ENCODE results near the gene STYXL2. TPM values are rescaled to one million over a fixed set of nuclear protein-coding genes. Genes with fewer than 3 reads are reported as not detected.

STYXL2 gene
- not detected for total RNA-seq

- Mint-ChIP-seq H3K36me3 (ENCODE audit: low read depth) (no peaks in the 10 kb centered on the region), H3K27ac (no peak within 1 kb of the TSS), H3K4me1 (peaks cover 11% of the 10 kb centered on the region), H3K27me3 (peaks cover 2% of the 10 kb centered on the region), H3K4me3 (no peak within 1 kb of the TSS), H3K9me3 (peaks cover 3% of the 10 kb centered on the region)
- CTCF ChIA-PET = no interaction called here
- POLR2A ChIA-PET = no interaction called here
- no peak for DNase-seq
Observed at GRCh38 chr1:167093846-167094516, at the start of gene STYXL2. Gene STYXL2 (plus strand): TSS chr1:167094075. CDS start chr1:167094850, 775 bp downstream.

DNA sequence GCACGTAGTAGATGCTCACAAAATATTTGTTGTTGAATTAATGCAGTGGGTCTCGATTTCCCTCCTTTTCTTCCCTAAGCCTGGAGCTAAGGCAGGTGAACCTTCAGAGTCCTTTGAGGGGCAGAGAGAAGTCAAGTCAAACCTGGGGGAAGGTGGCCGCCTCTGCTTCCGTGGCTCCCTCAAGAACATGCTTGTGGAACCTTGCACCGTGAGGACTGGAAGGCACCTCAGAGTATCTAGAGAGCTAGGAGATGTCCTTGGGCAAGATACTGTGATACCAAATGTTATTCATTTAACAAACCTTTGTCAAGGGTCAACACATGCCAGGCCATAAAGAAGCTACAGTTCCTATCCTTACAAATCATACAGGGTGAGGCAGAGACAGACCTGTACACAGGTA, 42.0 kb upstream of the STYXL2 start:
- ChIA-PET POLR2A (no interaction called here), CTCF (interaction anchor here (0.7 to 17.9 kb wide), 3 partner anchors 9 to 168 kb away, joined by 3 to 722 read pairs (median 5); no protein-coding TSS in a partner anchor)
- Mint-ChIP-seq H3K27ac (no peak overlapping the region), H3K36me3 (ENCODE audit: low read depth) (no peaks in the 10 kb centered on the region), H3K4me3 (no peak overlapping the region), H3K4me1 (peaks cover 2% of the 10 kb centered on the region), H3K27me3 (peaks cover 5% of the 10 kb centered on the region), H3K9me3 (no peaks in the 10 kb centered on the region)
- DNase-seq = no peak

- ChIA-PET POLR2A (no interaction called here), CTCF (interaction anchor here (17.9 kb wide), 1 partner anchor 142 kb away, joined by 722 read pairs; no protein-coding TSS in a partner anchor)
- no peak for DNase-seq
- Mint-ChIP-seq H3K27ac (no peak overlapping the region), H3K36me3 (ENCODE audit: low read depth) (no peaks in the 10 kb centered on the region), H3K4me1 (peaks cover 2% of the 10 kb centered on the region), H3K4me3 (no peak overlapping the region), H3K27me3 (peaks cover 4% of the 10 kb centered on the region), H3K9me3 (no peaks in the 10 kb centered on the region)
Observed at GRCh38 chr1:167052389-167052788, 41.5 kb upstream of the STYXL2 start.

DNA sequence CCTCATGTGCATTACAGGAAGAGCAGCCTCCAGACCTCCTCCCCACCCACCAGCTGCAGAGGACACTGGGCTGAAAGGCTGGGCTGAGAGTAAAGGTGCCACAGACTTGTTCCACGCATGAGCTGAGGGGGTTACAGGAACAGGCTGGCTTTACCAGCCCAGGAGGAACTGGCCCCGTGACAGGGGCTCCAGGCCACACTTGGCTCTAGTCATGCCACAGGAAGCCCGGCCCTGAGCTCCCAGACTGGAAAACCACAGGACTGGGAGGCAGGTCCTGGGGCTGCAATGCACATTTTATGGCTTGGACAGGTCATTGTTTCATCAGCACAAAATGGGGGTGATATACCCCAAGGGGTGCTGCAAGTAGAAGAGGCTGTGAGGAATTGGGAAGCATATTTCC, 39.3 kb upstream of the STYXL2 start:
- H3K9me3 Mint-ChIP-seq = no peaks in the 10 kb centered on the region
- H3K27ac Mint-ChIP-seq = no peak overlapping the region
- H3K4me3 Mint-ChIP-seq = no peak overlapping the region
- CTCF ChIA-PET = interaction anchor here (17.9 kb wide), 1 partner anchor 145 kb away, joined by 722 read pairs; no protein-coding TSS in a partner anchor
- POLR2A ChIA-PET = interaction anchor here (0.6 to 0.9 kb wide), 2 partner anchors 11 to 165 kb away, joined by 3 to 4 read pairs; no protein-coding TSS in a partner anchor
- H3K27me3 Mint-ChIP-seq = no peaks in the 10 kb centered on the region
- DNase-seq = no peak
- no peaks in the 10 kb centered on the region for H3K36me3 Mint-ChIP-seq (ENCODE audit: low read depth)
- H3K4me1 Mint-ChIP-seq = peaks cover 12% of the 10 kb centered on the region

- no peak for DNase-seq
- Mint-ChIP-seq H3K4me3 (no peak overlapping the region), H3K27me3 (no peaks in the 10 kb centered on the region), H3K36me3 (ENCODE audit: low read depth) (no peaks in the 10 kb centered on the region), H3K27ac (no peak overlapping the region), H3K4me1 (peaks cover 14% of the 10 kb centered on the region), H3K9me3 (no peaks in the 10 kb centered on the region)
- CTCF ChIA-PET = interaction anchor here (0.9 to 17.9 kb wide), 2 partner anchors 145 to 171 kb away, joined by 3 to 722 read pairs; no protein-coding TSS in a partner anchor
- POLR2A ChIA-PET = interaction anchor here (0.6 kb wide), 1 partner anchor 165 kb away, joined by 3 read pairs; no protein-coding TSS in a partner anchor
Observed at GRCh38 chr1:167054946-167055630, 38.8 kb upstream of the STYXL2 start.

DNA sequence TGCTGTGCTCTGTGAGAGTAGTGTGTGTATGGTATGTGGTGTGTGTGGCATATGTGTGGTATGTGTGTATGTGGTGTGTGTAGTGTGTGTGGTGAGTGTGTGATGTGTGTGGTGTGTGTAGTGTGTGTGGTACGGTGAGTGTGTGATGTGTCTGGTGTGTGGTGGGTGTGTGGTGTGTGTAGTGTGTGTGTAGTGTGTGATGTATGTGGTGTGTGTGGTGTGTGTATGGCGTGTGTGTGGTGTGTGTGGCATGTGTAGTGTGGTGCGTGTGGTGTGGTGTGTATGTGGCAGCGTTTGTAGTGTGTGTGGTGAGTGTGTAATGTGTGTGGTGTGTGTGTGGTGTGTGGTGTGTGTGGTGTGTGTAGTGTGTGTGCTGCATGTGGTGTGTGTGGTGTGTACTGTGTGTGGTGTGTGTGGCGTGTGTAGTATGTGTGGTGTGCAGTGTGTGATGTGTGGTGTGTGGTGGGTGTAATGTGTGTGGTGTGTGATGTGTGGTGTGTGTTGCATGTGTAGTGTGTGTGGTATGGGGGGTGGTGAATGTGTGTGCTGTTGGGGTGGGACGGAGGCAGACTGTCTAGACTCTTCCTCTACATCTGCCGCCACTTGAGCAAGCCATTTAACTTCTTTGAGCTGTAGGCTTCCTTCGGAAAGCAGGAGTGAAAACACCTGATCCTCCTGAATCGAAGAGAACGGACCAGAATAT, 37.2 kb upstream of the STYXL2 start:
- DNase-seq = no peak
- ChIA-PET CTCF (interaction anchor here (0.6 to 17.9 kb wide), 15 partner anchors 9 to 286 kb away, joined by 3 to 722 read pairs (median 5); partner anchors contain the start of genes POGK, POU2F1 and TADA1), POLR2A (interaction anchor here (5.1 kb wide), 1 partner anchor 147 kb away, joined by 47 read pairs; no protein-coding TSS in a partner anchor)
- Mint-ChIP-seq H3K27me3 (peaks cover 2% of the 10 kb centered on the region), H3K36me3 (ENCODE audit: low read depth) (no peaks in the 10 kb centered on the region), H3K9me3 (no peaks in the 10 kb centered on the region), H3K27ac (no peak overlapping the region), H3K4me3 (no peak overlapping the region), H3K4me1 (peaks cover 14% of the 10 kb centered on the region)

DNA sequence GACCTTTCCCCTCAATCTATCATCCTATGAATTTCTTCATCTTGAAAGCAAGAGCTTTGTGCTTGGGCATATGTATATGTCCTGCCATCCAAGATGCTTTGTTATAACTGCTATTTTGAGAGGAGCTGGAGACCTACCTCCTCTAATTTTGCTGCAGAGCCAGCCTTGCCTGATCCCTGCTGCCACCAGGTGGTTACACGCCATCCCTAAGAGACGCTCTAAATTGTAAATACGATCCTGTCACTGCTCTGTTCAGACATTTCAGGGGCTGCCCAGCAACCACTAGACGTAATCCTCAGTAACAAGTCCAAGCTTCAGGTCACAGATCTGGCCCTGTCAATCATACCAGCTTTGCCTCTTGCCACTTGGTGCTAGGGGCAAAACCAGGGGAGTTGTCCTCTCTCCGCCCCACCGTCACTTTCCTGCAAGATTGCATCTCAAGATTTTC, 36.6 kb upstream of the STYXL2 start:
- ChIA-PET POLR2A (interaction anchor here (5.1 kb wide), 1 partner anchor 148 kb away, joined by 47 read pairs; no protein-coding TSS in a partner anchor), CTCF (interaction anchor here (0.6 to 17.9 kb wide), 17 partner anchors 10 to 286 kb away, joined by 3 to 722 read pairs (median 4); partner anchors contain the start of genes POGK, POU2F1 and TADA1)
- Mint-ChIP-seq H3K27ac (no peak overlapping the region), H3K36me3 (ENCODE audit: low read depth) (no peaks in the 10 kb centered on the region), H3K4me1 (peaks cover 14% of the 10 kb centered on the region), H3K27me3 (peaks cover 2% of the 10 kb centered on the region), H3K4me3 (no peak overlapping the region), H3K9me3 (no peaks in the 10 kb centered on the region)
- peak; percentile 54 for DNase-seq

DNA sequence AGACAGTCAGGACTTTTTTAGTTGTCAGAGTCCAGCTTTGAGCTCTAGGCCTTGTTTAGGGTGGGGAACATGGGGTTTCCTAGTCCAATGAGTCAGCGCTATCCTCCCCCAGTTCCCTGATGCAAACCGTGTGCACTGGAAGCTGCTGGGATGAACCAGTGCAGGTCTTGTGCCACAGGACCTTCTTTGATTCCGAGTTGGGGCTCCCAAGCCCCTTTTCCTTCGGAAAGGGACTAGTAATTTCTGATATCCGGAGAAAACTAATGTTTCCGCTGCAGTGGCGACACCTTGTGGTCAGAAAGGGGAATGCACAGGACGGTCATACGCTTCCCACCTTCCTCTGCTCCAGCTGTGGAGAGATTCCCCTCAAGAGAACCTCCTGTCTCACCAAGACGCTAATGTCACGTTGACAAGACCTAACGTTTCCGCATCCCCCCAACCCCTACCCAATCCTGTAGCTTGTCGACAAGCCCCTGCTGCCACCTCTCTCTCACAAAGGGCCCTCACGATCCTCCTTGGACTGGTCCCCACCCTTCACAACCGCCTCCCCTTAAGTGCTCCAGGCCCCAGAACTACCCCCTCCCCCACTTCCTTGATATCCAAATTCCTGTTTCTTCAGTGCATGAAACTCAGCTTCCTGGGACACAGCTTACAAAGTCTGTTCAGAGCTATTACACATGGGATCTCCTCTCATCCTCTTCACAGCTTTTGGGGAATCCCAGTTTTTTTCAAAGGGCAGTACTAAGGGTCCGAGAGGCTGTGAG, 34.6 kb upstream of the STYXL2 start:
- ChIA-PET POLR2A (interaction anchor here (0.9 to 5.1 kb wide), 6 partner anchors 15 to 183 kb away, joined by 4 to 47 read pairs (median 5); partner anchors contain the start of gene TADA1), CTCF (interaction anchor here (0.5 to 17.9 kb wide), 59 partner anchors 8 to 712 kb away, joined by 3 to 722 read pairs (median 4); partner anchors contain the start of genes CREG1, POGK, POU2F1 and TADA1)
- DNase-seq = peak; percentile 79
- Mint-ChIP-seq H3K4me1 (peaks cover 14% of the 10 kb centered on the region), H3K27ac (peak overlapping the region; percentile 22), H3K36me3 (ENCODE audit: low read depth) (no peaks in the 10 kb centered on the region), H3K4me3 (no peak overlapping the region), H3K9me3 (no peaks in the 10 kb centered on the region), H3K27me3 (peaks cover 2% of the 10 kb centered on the region)

DNA sequence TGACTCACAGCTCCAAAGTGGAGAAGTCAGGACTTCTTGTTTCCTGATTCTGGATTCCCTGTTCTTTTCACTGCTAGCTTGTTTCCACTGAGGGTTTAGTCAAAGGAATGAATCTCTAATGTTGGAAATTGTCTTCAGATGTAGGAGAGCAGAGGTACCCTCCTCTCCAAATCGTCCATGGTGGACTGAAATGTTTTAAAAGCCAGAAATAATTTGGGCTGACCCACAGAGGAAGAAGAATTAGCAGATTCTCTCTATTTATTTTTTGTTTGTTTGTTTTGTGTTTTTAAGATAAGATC, 34.1 kb upstream of the STYXL2 start:
- no peak for DNase-seq
- ChIA-PET CTCF (interaction anchor here (0.6 to 17.9 kb wide), 36 partner anchors 9 to 574 kb away, joined by 3 to 722 read pairs (median 5); partner anchors contain the start of genes POGK, POU2F1 and TADA1), POLR2A (interaction anchor here (1.3 to 5.1 kb wide), 4 partner anchors 15 to 183 kb away, joined by 3 to 47 read pairs (median 6); partner anchors contain the start of gene TADA1)
- Mint-ChIP-seq H3K27me3 (peaks cover 4% of the 10 kb centered on the region), H3K4me3 (no peak overlapping the region), H3K36me3 (ENCODE audit: low read depth) (no peaks in the 10 kb centered on the region), H3K27ac (no peak overlapping the region), H3K9me3 (no peaks in the 10 kb centered on the region), H3K4me1 (peaks cover 14% of the 10 kb centered on the region)

- no peak overlapping the region for H3K4me3 Mint-ChIP-seq
- H3K27me3 Mint-ChIP-seq = peaks cover 4% of the 10 kb centered on the region
- H3K9me3 Mint-ChIP-seq = no peaks in the 10 kb centered on the region
- POLR2A ChIA-PET = interaction anchor here (1.3 to 5.1 kb wide), 5 partner anchors 16 to 184 kb away, joined by 3 to 47 read pairs (median 6); partner anchors contain the start of gene TADA1
- CTCF ChIA-PET = interaction anchor here (0.6 to 17.9 kb wide), 33 partner anchors 9 to 573 kb away, joined by 3 to 722 read pairs (median 4); partner anchors contain the start of genes POGK, POU2F1 and TADA1
- no peak for DNase-seq
- no peaks in the 10 kb centered on the region for H3K36me3 Mint-ChIP-seq (ENCODE audit: low read depth)
- peaks cover 14% of the 10 kb centered on the region for H3K4me1 Mint-ChIP-seq
- no peak overlapping the region for H3K27ac Mint-ChIP-seq
Observed at GRCh38 chr1:167060141-167061072, 33.5 kb upstream of the STYXL2 start.

DNA sequence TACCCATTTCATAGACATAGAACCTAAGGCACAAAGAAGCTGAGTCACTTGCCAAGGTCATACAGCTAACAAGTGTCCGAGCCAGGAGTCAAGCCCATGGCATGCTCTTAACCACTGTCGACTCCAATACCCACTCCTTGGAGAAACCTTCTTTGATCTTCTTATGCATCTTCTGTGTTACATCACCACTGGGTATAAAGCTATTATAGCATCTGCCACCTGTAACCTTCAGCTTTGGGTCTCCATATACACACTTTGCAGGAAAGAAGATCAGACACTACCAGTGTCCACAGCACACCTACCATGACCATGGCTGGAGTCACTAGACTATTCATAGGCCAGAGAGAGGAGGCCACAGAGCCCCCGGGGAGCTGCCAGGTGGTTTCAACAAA, 32.8 kb upstream of the STYXL2 start:
- no peak for DNase-seq
- no peaks in the 10 kb centered on the region for H3K9me3 Mint-ChIP-seq
- H3K4me3 Mint-ChIP-seq = no peak overlapping the region
- no peaks in the 10 kb centered on the region for H3K36me3 Mint-ChIP-seq (ENCODE audit: low read depth)
- ChIA-PET CTCF (interaction anchor here (0.6 to 17.9 kb wide), 8 partner anchors 9 to 495 kb away, joined by 3 to 722 read pairs (median 4); partner anchors contain the start of genes POU2F1 and TADA1), POLR2A (interaction anchor here (1.3 to 5.1 kb wide), 4 partner anchors 152 to 185 kb away, joined by 3 to 47 read pairs (median 7); partner anchors contain the start of gene TADA1)
- peaks cover 4% of the 10 kb centered on the region for H3K27me3 Mint-ChIP-seq
- H3K27ac Mint-ChIP-seq = no peak overlapping the region
- peaks cover 12% of the 10 kb centered on the region for H3K4me1 Mint-ChIP-seq
